Hepatocyte (in vitro differentiated cells): ENCODE results near the gene CCDC167. TPM values are rescaled to one million over a fixed set of nuclear protein-coding genes. Genes with fewer than 3 reads are reported as not detected.

Experiments
- DNase-seq: peaks from one replicate; pipeline ENCODE4 v3.0.0-alpha.2; 2016; ENCODE audit warnings: low spot score
- H2AFZ ChIP-seq: fragments of 200-600 bp; sonication (generic); 2 replicates; pipeline ENCODE4 v1.6.0; 2016; ENCODE audit warnings: antibody characterized with exemption, mild to moderate bottlenecking
- H3K27ac ChIP-seq: fragments of 200-600 bp; sonication (generic); 2 replicates; pipeline ENCODE4 v1.5.1; 2016; ENCODE audit warnings: mild to moderate bottlenecking
- H3K27me3 ChIP-seq: fragments of 200-600 bp; sonication (generic); 2 replicates; pipeline ENCODE4 v1.6.1; 2016
- H3K36me3 ChIP-seq: fragments of 200-600 bp; sonication (generic); replicated peaks from 2 replicates; pipeline ENCODE4 v1.5.1; 2016; ENCODE audit warnings: low read depth; ENCODE audit not compliant: insufficient read depth
- H3K4me1 ChIP-seq: fragments of 200-600 bp; sonication (generic); 2 replicates; pipeline ENCODE4 v1.5.1; 2016; ENCODE audit warnings: mild to moderate bottlenecking, moderate library complexity; ENCODE audit not compliant: insufficient read depth
- H3K4me2 ChIP-seq: fragments of 200-600 bp; sonication (generic); 2 replicates; pipeline ENCODE4 v1.6.0; 2016
- H3K4me3 ChIP-seq: fragments of 200-600 bp; sonication (generic); 2 replicates; pipeline ENCODE4 v1.5.1; 2016; ENCODE audit warnings: mild to moderate bottlenecking
- H3K79me2 ChIP-seq: fragments of 200-600 bp; sonication (generic); 2 replicates; pipeline ENCODE4 v1.6.0; 2017; ENCODE audit warnings: mild to moderate bottlenecking
- H3K9me2 ChIP-seq: fragments of 200-600 bp; sonication (generic); replicated peaks from 2 replicates; pipeline ENCODE4 v1.6.0; 2017; ENCODE audit warnings: mild to moderate bottlenecking; ENCODE audit not compliant: insufficient read depth
- H3K9me3 ChIP-seq: fragments of 200-600 bp; sonication (generic); 2 replicates; pipeline ENCODE4 v1.5.1; 2016; ENCODE audit warnings: low read depth, mild to moderate bottlenecking
- H4K20me1 ChIP-seq: fragments of 200-600 bp; sonication (generic); 2 replicates; pipeline ENCODE4 v1.6.0; 2016; ENCODE audit warnings: mild to moderate bottlenecking; ENCODE audit not compliant: insufficient read depth, poor library complexity, severe bottlenecking
- CTCF ChIP-seq: fragments of 200-600 bp; sonication (generic); IDR thresholded peaks from 2 replicates; pipeline ENCODE4 v1.5.1; 2016; ENCODE audit warnings: antibody characterized with exemption, mild to moderate bottlenecking; ENCODE audit not compliant: poor library complexity
- EZH2 ChIP-seq: fragments of 200-600 bp; sonication (generic); IDR thresholded peaks from 2 replicates; pipeline ENCODE4 v1.6.1; 2016; ENCODE audit warnings: antibody characterized with exemption, mild to moderate bottlenecking, borderline replicate concordance
- EZH2phosphoT487 ChIP-seq: fragments of 200-600 bp; sonication (generic); IDR thresholded peaks from one replicate; pipeline ENCODE4 v1.6.1; 2018; ENCODE audit warnings: antibody characterized with exemption, mild to moderate bottlenecking, low read depth, moderate library complexity; ENCODE audit not compliant: unreplicated experiment, severe bottlenecking
- WGBS: methylation state at CpG from one replicate; pipeline ENCODE4 v1.1.6; 2016; ENCODE audit warnings: low lambda C conversion rate; ENCODE audit errors: missing lambda C conversion rate; 5-methylcytosine and 5-hydroxymethylcytosine counted together
- polyA plus RNA-seq: library from polyadenylated mRNA; unstranded; fragments of >200 nt; fragmentation: Nextera tagmentation; extraction: Ambion mirVana; gene quantifications from 2 replicates; pipeline ENCODE4 v1.2.1, GENCODE V29; 2016
- total RNA-seq: library from RNA; depleted of rRNA; stranded (reverse); fragments of >200 nt; gene quantifications from 2 replicates; pipeline ENCODE4 v1.2.3, GENCODE V29; 2014

The CCDC167 gene
- total and polyA plus RNA-seq, 2 experiments from 2014 or later, result 32.5 to 66.1 TPM

GRCh38 chr6:37454420-37455140 lies 45.1 kb downstream of the CCDC167 start:
- H2AFZ ChIP-seq, result no peak overlapping the region
- TF ChIP-seq EZH2phosphoT487, result no peak
- TF ChIP-seq EZH2, result no peak
- TF ChIP-seq CTCF, result no peak
- no peak overlapping the region for H3K27ac ChIP-seq

GRCh38 chr6:37452522-37452921 lies 47.2 kb downstream of the CCDC167 start:
- Histone ChIP-seq H3K27me3 (no peaks in the 10 kb centered on the region), H3K9me3 (no peaks in the 10 kb centered on the region), H3K4me1 (no peaks in the 10 kb centered on the region), H2AFZ (no peak overlapping the region), H3K27ac (no peak overlapping the region), H3K36me3 (no peaks in the 10 kb centered on the region), H3K9me2 (no peaks in the 10 kb centered on the region), H4K20me1 (no peaks in the 10 kb centered on the region), H3K4me3 (no peak overlapping the region), H3K4me2 (no peak overlapping the region), H3K79me2 (no peaks in the 10 kb centered on the region)
- TF ChIP-seq EZH2phosphoT487 (no peak), EZH2 (no peak), CTCF (no peak)
- no peak for DNase-seq
- WGBS, result 81% methylated on average over 3 of the region's 3 CpGs

More at GRCh38 chr6:37454420-37455140, 45.1 kb downstream of the CCDC167 start:
- Histone ChIP-seq H3K4me2 (no peak overlapping the region), H3K79me2 (no peaks in the 10 kb centered on the region), H3K9me3 (no peaks in the 10 kb centered on the region), H3K36me3 (no peaks in the 10 kb centered on the region), H3K4me3 (no peak overlapping the region), H3K27me3 (no peaks in the 10 kb centered on the region), H4K20me1 (no peaks in the 10 kb centered on the region), H3K4me1 (no peaks in the 10 kb centered on the region), H3K9me2 (no peaks in the 10 kb centered on the region)
- WGBS, result 91% methylated on average over 8 of the region's 8 CpGs
- no peak for DNase-seq

GRCh38 chr6:37451441-37452193 lies 48.1 kb downstream of the CCDC167 start:
- Histone ChIP-seq H3K4me1 (no peaks in the 10 kb centered on the region), H3K27ac (no peak overlapping the region), H3K9me3 (no peaks in the 10 kb centered on the region), H2AFZ (no peak overlapping the region), H3K9me2 (no peaks in the 10 kb centered on the region), H3K27me3 (no peaks in the 10 kb centered on the region), H4K20me1 (no peaks in the 10 kb centered on the region), H3K4me2 (no peak overlapping the region), H3K79me2 (no peaks in the 10 kb centered on the region), H3K4me3 (no peak overlapping the region), H3K36me3 (no peaks in the 10 kb centered on the region)
- no peak for TF ChIP-seq CTCF
- TF ChIP-seq EZH2phosphoT487, result no peak
- TF ChIP-seq EZH2, result no peak
- 67% methylated on average over 2 of the region's 2 CpGs for WGBS
- no peak for DNase-seq
